H1 (cell line): ENCODE measurements around the gene JPT2. TPM values are rescaled to one million over a fixed set of nuclear protein-coding genes. Genes with fewer than 3 reads are reported as not detected.

Experiments used
- BRCA1 ChIP-seq: IDR thresholded peaks from 2 replicates; pipeline ENCODE4 v1.6.1; 2012; ENCODE audit warnings: low read depth, low read length, improper control_type of control experiment
- KDM4A ChIP-seq: IDR thresholded peaks from one replicate; pipeline ENCODE4 v1.7.1; 2012; ENCODE audit warnings: low read depth, mild to moderate bottlenecking, moderate library complexity, low read length, inconsistent platforms; ENCODE audit not compliant: severe bottlenecking
- RFX5 ChIP-seq: IDR thresholded peaks from 2 replicates; pipeline ENCODE4 v1.6.1; 2011; ENCODE audit warnings: low read depth, low read length, improper control_type of control experiment, borderline replicate concordance
- SUZ12 ChIP-seq: fragments of 200-600 bp; sonication (generic); IDR thresholded peaks from 2 replicates; pipeline ENCODE4 v1.6.1; 2012; ENCODE audit warnings: mild to moderate bottlenecking, inconsistent platforms, low read length, moderate library complexity, mixed read lengths
- TEAD4 ChIP-seq: IDR thresholded peaks from 2 replicates; pipeline ENCODE4 v1.6.1; 2012; ENCODE audit warnings: low read depth, low read length, inconsistent platforms, mixed read lengths
- polyA plus RNA-seq, 7 experiments: library from polyadenylated mRNA; depleted of rRNA in 3 of 7; stranded (reverse) in 5 of 7; unstranded in 2 of 7; fragments of >200 nt in 5 of 7; fragments of 200-250 nt in 2 of 7; gene quantifications; 1 replicate in 5 of 7; 2 replicates in 1 of 7; 4 replicates in 1 of 7; pipeline versions ENCODE4 v1.2.1 to v1.2.3, GENCODE V29; 2011 to 2013; ENCODE audit warnings: missing spikeins in 2 of 7, mixed read lengths in 2 of 7
- total RNA-seq: library from RNA; stranded (reverse); fragmentation: NEBNext Ultra II Directional; extraction: Animal tissue kit (Norgen Biotek cat#: 25700); gene quantifications from 2 replicates; pipeline ENCODE4 v1.2.1, GENCODE V29; 2021
- TF ChIP-seq, protein P1 (sequence below): IDR thresholded peaks from 2 replicates; pipeline ENCODE4 v1.6.1; 2012; ENCODE audit warnings: inconsistent platforms

JPT2 gene
- total and polyA plus RNA-seq, 2 of the 8 experiments (the other 6 are each of a cell fraction or from before 2014, with no cell fraction given), result 67.6 to 197 TPM

GRCh38 chr16:1655269-1655807, 22.7 kb upstream of the JPT2 start (continued):
- TF ChIP-seq KDM4A (no peak), SUZ12 (no peak), RFX5 (no peak), BRCA1 (no peak), TEAD4 (no peak)
- TF ChIP-seq, protein P1, sequence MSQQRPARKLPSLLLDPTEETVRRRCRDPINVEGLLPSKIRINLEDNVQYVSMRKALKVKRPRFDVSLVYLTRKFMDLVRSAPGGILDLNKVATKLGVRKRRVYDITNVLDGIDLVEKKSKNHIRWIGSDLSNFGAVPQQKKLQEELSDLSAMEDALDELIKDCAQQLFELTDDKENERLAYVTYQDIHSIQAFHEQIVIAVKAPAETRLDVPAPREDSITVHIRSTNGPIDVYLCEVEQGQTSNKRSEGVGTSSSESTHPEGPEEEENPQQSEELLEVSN, result no peak
